ENCODE data around the gene ACAP2.
"Not testable (repeated sequence)": the region's sequence is repeated elsewhere in the genome, so short reads cannot be mapped to it uniquely, and the experiment has no call there.

Gene ACAP2

GRCh38 chr3:195467641-195468390 lies 25.0 kb upstream of the ACAP2 start:
- no peak for DNase-seq (ENCODE audit: low spot score)
- no peak for ATAC-seq (ENCODE audit: low read depth)
- no peak for TF ChIP-seq CTCF (IDR thresholded peaks at IDR 0.05; ENCODE audit: poor library complexity, severe bottlenecking)
- H3K4me3 ChIP-seq (ENCODE audit: severe bottlenecking) = no peak overlapping the region
- H3K36me3 ChIP-seq (ENCODE audit: low read depth) = no peaks in the 10 kb centered on the region
- no peaks in the 10 kb centered on the region for H3K27me3 ChIP-seq (ENCODE audit: insufficient read depth, poor library complexity, severe bottlenecking)
- H3K27ac ChIP-seq (ENCODE audit: poor library complexity, severe bottlenecking) = no peak overlapping the region
- H3K9me3 ChIP-seq (ENCODE audit: severe bottlenecking) = no peaks in the 10 kb centered on the region
- H3K4me1 ChIP-seq (ENCODE audit: insufficient read depth, poor library complexity, severe bottlenecking) = no peaks in the 10 kb centered on the region

GRCh38 chr3:195466251-195466650 lies 23.4 kb upstream of the ACAP2 start:
- Histone ChIP-seq H3K27me3 (ENCODE audit: insufficient read depth, poor library complexity, severe bottlenecking) (no peaks in the 10 kb centered on the region), H3K4me1 (ENCODE audit: insufficient read depth, poor library complexity, severe bottlenecking) (no peaks in the 10 kb centered on the region), H3K4me3 (ENCODE audit: severe bottlenecking) (no peak overlapping the region), H3K36me3 (ENCODE audit: low read depth) (no peaks in the 10 kb centered on the region), H3K9me3 (ENCODE audit: severe bottlenecking) (no peaks in the 10 kb centered on the region), H3K27ac (ENCODE audit: poor library complexity, severe bottlenecking) (no peak overlapping the region)
- no peak for DNase-seq (ENCODE audit: low spot score)
- no peak for TF ChIP-seq CTCF (IDR thresholded peaks at IDR 0.05; ENCODE audit: poor library complexity, severe bottlenecking)
- no peak for ATAC-seq (ENCODE audit: low read depth)

DNA sequence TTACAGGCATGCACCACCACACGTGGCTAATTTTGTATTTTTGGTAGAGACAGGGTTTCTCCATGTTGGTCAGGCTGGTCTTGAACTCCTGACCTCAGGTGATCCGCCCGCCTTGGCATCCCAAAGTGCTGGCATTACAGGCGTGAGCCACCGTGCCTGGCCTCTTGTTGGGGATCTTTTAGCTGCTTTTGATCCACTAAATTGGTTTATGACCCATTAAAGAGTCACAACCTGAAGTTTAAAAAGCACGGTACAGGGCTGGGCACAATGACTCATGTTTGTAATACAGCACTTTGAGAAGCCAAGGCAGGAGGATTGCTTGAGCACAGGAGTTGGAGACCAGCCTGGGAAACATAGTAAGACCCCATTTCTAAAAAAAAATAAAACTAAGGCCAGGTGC lies 20.1 kb upstream of the ACAP2 start:
- H3K27me3 ChIP-seq (ENCODE audit: insufficient read depth, poor library complexity, severe bottlenecking); H3K27ac ChIP-seq (ENCODE audit: poor library complexity, severe bottlenecking); H3K9me3 ChIP-seq (ENCODE audit: severe bottlenecking); H3K36me3 ChIP-seq (ENCODE audit: low read depth); H3K4me3 ChIP-seq (ENCODE audit: severe bottlenecking); DNase-seq (ENCODE audit: low spot score); ATAC-seq (ENCODE audit: low read depth); H3K4me1 ChIP-seq (ENCODE audit: insufficient read depth, poor library complexity, severe bottlenecking): not testable (repeated sequence)

GRCh38 chr3:195462308-195462610 lies 19.4 kb upstream of the ACAP2 start:
- Histone ChIP-seq H3K36me3 (ENCODE audit: low read depth) (no peaks in the 10 kb centered on the region), H3K4me3 (ENCODE audit: severe bottlenecking) (no peak overlapping the region), H3K27ac (ENCODE audit: poor library complexity, severe bottlenecking) (no peak overlapping the region), H3K9me3 (ENCODE audit: severe bottlenecking) (no peaks in the 10 kb centered on the region), H3K27me3 (ENCODE audit: insufficient read depth, poor library complexity, severe bottlenecking) (no peaks in the 10 kb centered on the region), H3K4me1 (ENCODE audit: insufficient read depth, poor library complexity, severe bottlenecking) (no peaks in the 10 kb centered on the region)
- no peak for TF ChIP-seq CTCF (IDR thresholded peaks at IDR 0.05; ENCODE audit: poor library complexity, severe bottlenecking)
- ATAC-seq (ENCODE audit: low read depth) = no peak
- DNase-seq (ENCODE audit: low spot score) = no peak

- H3K27ac ChIP-seq (ENCODE audit: poor library complexity, severe bottlenecking) = no peak overlapping the region
- no peaks in the 10 kb centered on the region for H3K27me3 ChIP-seq (ENCODE audit: insufficient read depth, poor library complexity, severe bottlenecking)
- H3K4me1 ChIP-seq (ENCODE audit: insufficient read depth, poor library complexity, severe bottlenecking) = no peaks in the 10 kb centered on the region
- ATAC-seq (ENCODE audit: low read depth) (no peak), DNase-seq (ENCODE audit: low spot score) (no peak)
- H3K9me3 ChIP-seq (ENCODE audit: severe bottlenecking) = no peaks in the 10 kb centered on the region
- no peak overlapping the region for H3K4me3 ChIP-seq (ENCODE audit: severe bottlenecking)
- H3K36me3 ChIP-seq (ENCODE audit: low read depth) = no peaks in the 10 kb centered on the region
- no peak for TF ChIP-seq CTCF (IDR thresholded peaks at IDR 0.05; ENCODE audit: poor library complexity, severe bottlenecking)
Observed at GRCh38 chr3:195461594-195462307, 18.9 kb upstream of the ACAP2 start.

Data from RWPE2 (cell line).